HepG2 (cell line): ENCODE results near the gene TEKT1. TPM values are rescaled to one million over a fixed set of nuclear protein-coding genes. Genes with fewer than 3 reads are reported as not detected.

Experiments
- ATAC-seq: fragments of 200-7000 bp; cut with Tn5 transposase; 3 replicates; pipeline ENCODE4 v1.9.1; 2020; ENCODE audit warnings: mild to moderate bottlenecking, moderate library complexity
- BruUV-seq: library from RNA; stranded (reverse); fragments of 400-500 nt; replicated peaks from 2 replicates; lab custom pipeline; 2021; lab: Mats Ljungman, UMichigan
- CTCF ChIA-PET: fragments of 300-600 bp; formaldehyde crosslinking; extraction: SDS; loops from one replicate; lab custom pipeline; 2021; ENCODE audit warnings: low total read pairs, inconsistent platforms, low intra/inter-chr PET ratio; lab: Yijun Ruan, JAX
- POLR2A ChIA-PET: fragments of 350-600 bp; sonication (Branson Sonifier 250); formaldehyde crosslinking; loops from one replicate; lab custom pipeline; 2020; ENCODE audit warnings: antibody characterized with exemption, inconsistent platforms; lab: Yijun Ruan, JAX
- DNase-seq: peaks from one replicate; pipeline ENCODE4 v3.0.0-alpha.2; 2015; ENCODE audit warnings: low spot score
- FAIRE-seq: peaks from 3 replicates; lab custom pipeline; 2011; peaks lifted over from hg19 to GRCh38; lab: Jason Lieb, UNC
- H2AFZ ChIP-seq: one replicate; pipeline ENCODE4 v1.6.1; 2011; ENCODE audit warnings: low read length, inconsistent platforms
- H3K27ac ChIP-seq: fragments of 300-600 bp; 3 replicates; pipeline ENCODE4 v1.8.0; 2011; ENCODE audit warnings: mixed run types, mild to moderate bottlenecking, mixed read lengths, low read length, inconsistent platforms; ENCODE audit not compliant: insufficient read depth; ENCODE audit errors: extremely low read length
- H3K27me3 ChIP-seq, 2 experiments: fragments of 200-600 bp in 1 of 2; 2 replicates in 1 of 2; 3 replicates in 1 of 2; pipeline versions ENCODE4 v1.6.0 to v1.8.0; 2011; ENCODE audit warnings: low read length in 2 of 2, mild to moderate bottlenecking in 2 of 2, moderate library complexity in 2 of 2, inconsistent platforms in 1 of 2; ENCODE audit not compliant: insufficient read depth in 2 of 2, control insufficient read depth in 1 of 2
- H3K36me3 ChIP-seq, 2 experiments: fragments of 200-600 bp in 1 of 2; replicated peaks in 1 of 2; 2 replicates in 1 of 2; 3 replicates in 1 of 2; pipeline versions ENCODE4 v1.5.1 to v1.8.0; 2011; ENCODE audit warnings: low read length in 2 of 2, inconsistent platforms in 1 of 2; ENCODE audit not compliant: insufficient read depth in 2 of 2, control insufficient read depth in 1 of 2
- H3K4me1 ChIP-seq: 2 replicates; pipeline ENCODE4 v1.5.1; 2012; ENCODE audit warnings: low read length, inconsistent platforms; ENCODE audit not compliant: insufficient read depth
- H3K4me2 ChIP-seq: 2 replicates; pipeline ENCODE4 v1.6.0; 2011; ENCODE audit warnings: low read depth, low read length, inconsistent platforms
- H3K4me3 ChIP-seq, 3 experiments: fragments of 200-600 bp in 1 of 3; sonication (generic), shearing (Covaris generic) in 1 of 3; replicated peaks in 1 of 3; 2 replicates each; pipeline ENCODE4 v1.5.1; 2011 to 2016; ENCODE audit warnings: low read length in 3 of 3, inconsistent platforms in 2 of 3, low read depth in 2 of 3, mild to moderate bottlenecking in 2 of 3, control low read depth in 1 of 3, mixed read lengths in 1 of 3; ENCODE audit not compliant: insufficient read depth in 1 of 3
- H3K79me2 ChIP-seq: one replicate; pipeline ENCODE4 v1.6.1; 2011; ENCODE audit warnings: low read length, inconsistent platforms; ENCODE audit not compliant: insufficient read depth
- H3K9ac ChIP-seq: 2 replicates; pipeline ENCODE4 v1.6.0; 2011; ENCODE audit warnings: mild to moderate bottlenecking, low read depth, low read length, inconsistent platforms; ENCODE audit not compliant: insufficient read depth
- H3K9me3 ChIP-seq: 2 replicates; pipeline ENCODE4 v1.5.1; 2012; ENCODE audit warnings: mild to moderate bottlenecking, low read length
- H4K20me1 ChIP-seq: 2 replicates; pipeline ENCODE4 v1.6.0; 2011; ENCODE audit warnings: inconsistent platforms, mild to moderate bottlenecking, low read length, moderate library complexity; ENCODE audit not compliant: insufficient read depth
- GMEB1 ChIP-seq: sonication (generic); formaldehyde crosslinking; IDR thresholded peaks from 2 replicates; pipeline ENCODE4 v1.5.1; 2020; ENCODE audit warnings: missing genetic modification reagents, mild to moderate bottlenecking, borderline replicate concordance
- GPBP1L1 ChIP-seq: sonication (generic); formaldehyde crosslinking; IDR thresholded peaks from 2 replicates; pipeline ENCODE4 v1.5.0; 2020; ENCODE audit warnings: mild to moderate bottlenecking, missing genetic modification reagents
- KDM3A ChIP-seq: IDR thresholded peaks from 2 replicates; pipeline ENCODE4 v1.6.1; 2018; ENCODE audit warnings: low read depth, missing compliant biosample characterization
- MIXL1 ChIP-seq: IDR thresholded peaks from 2 replicates; pipeline ENCODE4 v1.6.1; 2016
- RBM22 ChIP-seq: fragments of 200-400 bp; formaldehyde crosslinking; optimal IDR thresholded peaks from 2 replicates; pipeline ENCODE3; 2017; ENCODE audit warnings: mild to moderate bottlenecking, low read length, moderate library complexity
- THAP11 ChIP-seq: IDR thresholded peaks from 2 replicates; pipeline ENCODE4 v1.6.1; 2016; ENCODE audit warnings: missing biosample characterization, missing genetic modification reagents
- ZBTB21 ChIP-seq: sonication (generic); formaldehyde crosslinking; IDR thresholded peaks from 2 replicates; pipeline ENCODE4 v1.4.0; 2020; ENCODE audit warnings: missing genetic modification reagents
- ZFAT ChIP-seq: sonication (generic); formaldehyde crosslinking; conservative IDR thresholded peaks from 2 replicates; pipeline ENCODE4 v1.8.1; 2023; ENCODE audit warnings: missing genetic modification reagents, inconsistent platforms
- ZNF609 ChIP-seq: sonication (generic); formaldehyde crosslinking; IDR thresholded peaks from 2 replicates; pipeline ENCODE4 v1.4.0; 2020; ENCODE audit warnings: mild to moderate bottlenecking, missing genetic modification reagents, borderline replicate concordance
- ZNF615 ChIP-seq: sonication (generic); formaldehyde crosslinking; IDR thresholded peaks from 2 replicates; pipeline ENCODE4 v1.5.0; 2020; ENCODE audit warnings: mild to moderate bottlenecking, missing genetic modification reagents, borderline replicate concordance
- ZNF782 ChIP-seq: sonication (generic); formaldehyde crosslinking; IDR thresholded peaks from 2 replicates; pipeline ENCODE4 v1.4.0; 2020; ENCODE audit warnings: missing genetic modification reagents, mild to moderate bottlenecking, borderline replicate concordance
- WGBS: methylation state at CpG from one replicate; pipeline ENCODE4 v1.1.6; 2017; ENCODE audit warnings: low lambda C conversion rate; 5-methylcytosine and 5-hydroxymethylcytosine counted together
- in situ Hi-C: cut with HindIII; loops from 2 replicates; pipeline ENCODE4 v1.10.0; 2017; ENCODE audit warnings: low pct_unique_long_range_greater_than_20kb; ENCODE audit not compliant: extremely low pct_ligation_motif_present
- intact Hi-C: fragments of 100-400 bp; cut with micrococcal nuclease; formaldehyde crosslinking; loops from one replicate; pipeline ENCODE4 v1.10.0; 2022; ENCODE audit not compliant: unreplicated experiment
- polyA plus RNA-seq, 8 experiments: library from polyadenylated mRNA; depleted of rRNA in 3 of 8; stranded (reverse) in 7 of 8; unstranded in 1 of 8; fragments of >200 nt; fragmentation: Illumina TruSeq in 4 of 8; extraction: Trizol in 4 of 8; gene quantifications; 2 replicates each; pipeline versions ENCODE4 v1.2.1 to v1.2.3, GENCODE V29; 2011 to 2016; ENCODE audit warnings: low read depth in 4 of 8, missing spikeins in 1 of 8, mixed read lengths in 1 of 8; ENCODE audit not compliant: insufficient read depth in 1 of 8
- total RNA-seq, 5 experiments: library from RNA; depleted of rRNA; stranded (reverse); fragments of >200 nt; fragmentation: Illumina TruSeq; extraction: Trizol; gene quantifications; 2 replicates each; pipeline ENCODE4 v1.2.3, GENCODE V29; 2016; ENCODE audit warnings: low read depth in 1 of 5

Gene TEKT1
- total and polyA plus RNA-seq, 2 of the 13 experiments (the other 11 are each of a cell fraction or from before 2014, with no cell fraction given): not detected

GRCh38 chr17:6799738-6800137 lies 31.8 kb downstream of the TEKT1 start:
- Histone ChIP-seq H3K9ac (no peak overlapping the region), H3K27ac (no peak overlapping the region), H3K4me3 (no peak overlapping the region), H3K4me2 (no peak overlapping the region), H3K9me3 (no peaks in the 10 kb centered on the region), H3K79me2 (no peaks in the 10 kb centered on the region), H3K27me3 (no peaks in the 10 kb centered on the region), H2AFZ (no peak overlapping the region), H4K20me1 (no peaks in the 10 kb centered on the region), H3K4me1 (peaks cover 43% of the 10 kb centered on the region)
- ATAC-seq (no peak), DNase-seq (no peak)
- ChIA-PET POLR2A (no interaction called here), CTCF (no interaction called here)
- no TSS peak for BruUV-seq
- in situ Hi-C loops (no loop called here), intact Hi-C loops (loop anchor here (10.0 kb wide), 1 partner anchor 85 kb away; the partner anchor contains the start of gene SLC13A5)
- WGBS: 83% methylated on average over 5 of the region's 6 CpGs
- no peak for TF ChIP-seq RBM22
- TF ChIP-seq KDM3A (CRISPR knock-in tag): no peak
- TF ChIP-seq ZBTB21 (CRISPR knock-in tag): no peak
- TF ChIP-seq MIXL1 (CRISPR knock-in tag): no peak
- TF ChIP-seq GPBP1L1 (CRISPR knock-in tag): no peak
- TF ChIP-seq GMEB1: no peak
- no peak for TF ChIP-seq ZNF615
- no peak for TF ChIP-seq ZFAT
- TF ChIP-seq ZNF609: no peak
- no peak for TF ChIP-seq ZNF782 (CRISPR knock-in tag)
- no peak for TF ChIP-seq THAP11
- TF ChIP-seq, all 625 proteins: peak for 0
- FAIRE-seq: no peak
- no peaks in the 10 kb centered on the region for H3K36me3 ChIP-seq
